Measurements from ENCODE around the gene EEFSEC.

Gene EEFSEC

DNA sequence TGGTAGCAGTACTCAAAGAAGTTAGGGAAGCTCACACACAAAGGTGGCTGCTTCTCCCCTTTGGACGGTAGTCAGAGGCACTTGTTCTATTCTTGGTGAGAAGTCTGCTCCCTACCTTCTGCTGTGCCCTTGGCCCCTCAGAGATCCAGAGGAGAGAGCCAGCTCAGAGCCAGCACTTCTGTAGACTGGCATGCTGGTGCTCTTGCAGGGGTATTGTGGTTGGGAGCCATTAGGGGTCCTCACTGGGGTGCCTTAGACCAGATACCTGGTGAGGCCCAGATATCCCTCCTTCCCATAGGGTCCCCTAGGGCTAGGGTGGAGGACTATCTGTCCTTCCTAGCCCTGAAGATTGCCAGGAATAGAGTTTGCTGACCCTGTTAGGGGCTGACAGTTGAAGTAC, 140.6 kb downstream of the EEFSEC start:
- Histone ChIP-seq H3K4me1 (ENCODE audit: control insufficient read depth, insufficient read depth, low read length, unreplicated experiment) (no peaks in the 10 kb centered on the region), H3K79me2 (ENCODE audit: control insufficient read depth, insufficient read depth, low read length, unreplicated experiment) (no peaks in the 10 kb centered on the region), H3K4me3 (ENCODE audit: low read depth, low read length) (no peak overlapping the region), H3K36me3 (ENCODE audit: insufficient read depth, low read length) (no peaks in the 10 kb centered on the region), H2AFZ (ENCODE audit: low read length, unreplicated experiment) (no peak overlapping the region), H3K27ac (ENCODE audit: low read depth, low read length) (no peak overlapping the region), H3K27me3 (ENCODE audit: insufficient read depth, low read length) (no peaks in the 10 kb centered on the region)

DNA sequence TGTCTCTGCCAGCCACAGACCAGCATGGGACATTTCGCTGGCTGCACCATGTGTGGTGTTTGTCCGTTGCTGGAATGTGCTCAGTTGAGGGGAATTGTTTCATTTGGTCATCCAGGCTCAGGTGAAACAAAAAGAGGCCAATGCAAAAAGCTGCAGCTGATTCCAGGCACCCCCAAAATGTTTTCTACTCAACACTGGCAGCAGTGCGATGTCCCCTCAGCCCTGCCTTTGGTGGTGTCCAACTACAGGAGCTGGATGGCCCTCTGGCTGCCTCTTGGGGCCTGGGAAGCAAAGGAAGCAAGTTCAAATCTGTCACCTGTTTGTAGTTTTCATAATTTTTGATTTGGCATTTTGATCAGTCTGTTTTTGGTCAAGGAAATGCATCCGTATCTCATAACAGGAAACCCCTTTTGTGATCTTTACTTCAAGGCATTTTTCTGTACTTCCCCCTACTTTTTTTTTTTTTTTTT, 141.8 kb downstream of the EEFSEC start:
- Histone ChIP-seq H3K4me1 (ENCODE audit: control insufficient read depth, insufficient read depth, low read length, unreplicated experiment) (no peaks in the 10 kb centered on the region), H3K4me3 (ENCODE audit: low read depth, low read length) (no peak overlapping the region), H3K36me3 (ENCODE audit: insufficient read depth, low read length) (no peaks in the 10 kb centered on the region), H3K27me3 (ENCODE audit: insufficient read depth, low read length) (no peaks in the 10 kb centered on the region), H2AFZ (ENCODE audit: low read length, unreplicated experiment) (no peak overlapping the region), H3K27ac (ENCODE audit: low read depth, low read length) (no peak overlapping the region), H3K79me2 (ENCODE audit: control insufficient read depth, insufficient read depth, low read length, unreplicated experiment) (no peaks in the 10 kb centered on the region)

DNA sequence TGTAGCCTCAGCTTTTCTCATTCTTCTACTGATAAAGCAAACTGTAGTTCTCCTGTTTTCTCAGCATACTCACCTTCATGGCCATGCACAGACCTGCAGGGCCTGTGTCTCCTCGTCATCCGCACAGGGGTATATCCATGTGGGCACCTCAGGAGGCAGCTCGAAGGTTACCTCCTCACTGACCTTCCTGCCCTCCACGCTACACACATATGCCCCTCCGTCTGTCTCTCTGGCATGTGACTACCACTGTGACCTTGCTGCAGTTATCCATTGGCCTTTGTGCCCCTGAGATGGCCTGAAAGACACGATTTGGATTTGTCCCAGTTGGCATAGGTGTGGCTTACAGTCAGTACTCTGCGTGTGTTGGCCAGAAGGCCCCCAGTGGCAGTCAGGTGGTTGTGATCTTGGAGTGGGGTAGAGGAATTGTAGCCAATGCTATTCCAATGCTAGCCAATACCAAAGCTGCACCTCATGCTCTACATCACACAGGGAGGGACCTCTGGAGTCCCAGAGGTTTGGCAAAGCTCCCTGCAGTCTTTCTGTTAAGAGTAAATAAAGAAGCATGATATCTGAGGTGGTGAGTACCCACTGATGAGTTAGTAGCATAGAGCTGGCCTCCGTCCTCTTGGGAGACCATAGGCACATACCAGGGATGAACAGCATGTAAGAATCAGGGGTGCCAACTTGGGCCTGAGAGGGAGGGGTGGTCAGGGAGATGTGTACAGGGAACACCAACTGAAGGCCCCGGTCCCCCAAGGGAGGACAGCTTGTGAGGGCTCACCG, 143.4 kb downstream of the EEFSEC start:
- H2AFZ ChIP-seq (ENCODE audit: low read length, unreplicated experiment) = no peak overlapping the region
- no peak overlapping the region for H3K27ac ChIP-seq (ENCODE audit: low read depth, low read length)
- H3K4me1 ChIP-seq (ENCODE audit: control insufficient read depth, insufficient read depth, low read length, unreplicated experiment) = no peaks in the 10 kb centered on the region
- H3K79me2 ChIP-seq (ENCODE audit: control insufficient read depth, insufficient read depth, low read length, unreplicated experiment) = no peaks in the 10 kb centered on the region
- no peaks in the 10 kb centered on the region for H3K36me3 ChIP-seq (ENCODE audit: insufficient read depth, low read length)
- H3K27me3 ChIP-seq (ENCODE audit: insufficient read depth, low read length) = no peaks in the 10 kb centered on the region
- no peak overlapping the region for H3K4me3 ChIP-seq (ENCODE audit: low read depth, low read length)

- Histone ChIP-seq H3K4me3 (ENCODE audit: low read depth, low read length) (no peak overlapping the region), H2AFZ (ENCODE audit: low read length, unreplicated experiment) (no peak overlapping the region), H3K79me2 (ENCODE audit: control insufficient read depth, insufficient read depth, low read length, unreplicated experiment) (no peaks in the 10 kb centered on the region), H3K36me3 (ENCODE audit: insufficient read depth, low read length) (no peaks in the 10 kb centered on the region), H3K27me3 (ENCODE audit: insufficient read depth, low read length) (no peaks in the 10 kb centered on the region), H3K4me1 (ENCODE audit: control insufficient read depth, insufficient read depth, low read length, unreplicated experiment) (no peaks in the 10 kb centered on the region), H3K27ac (ENCODE audit: low read depth, low read length) (no peak overlapping the region)
Measured at GRCh38 chr3:128297401-128298138, 144.3 kb downstream of the EEFSEC start.

DNA sequence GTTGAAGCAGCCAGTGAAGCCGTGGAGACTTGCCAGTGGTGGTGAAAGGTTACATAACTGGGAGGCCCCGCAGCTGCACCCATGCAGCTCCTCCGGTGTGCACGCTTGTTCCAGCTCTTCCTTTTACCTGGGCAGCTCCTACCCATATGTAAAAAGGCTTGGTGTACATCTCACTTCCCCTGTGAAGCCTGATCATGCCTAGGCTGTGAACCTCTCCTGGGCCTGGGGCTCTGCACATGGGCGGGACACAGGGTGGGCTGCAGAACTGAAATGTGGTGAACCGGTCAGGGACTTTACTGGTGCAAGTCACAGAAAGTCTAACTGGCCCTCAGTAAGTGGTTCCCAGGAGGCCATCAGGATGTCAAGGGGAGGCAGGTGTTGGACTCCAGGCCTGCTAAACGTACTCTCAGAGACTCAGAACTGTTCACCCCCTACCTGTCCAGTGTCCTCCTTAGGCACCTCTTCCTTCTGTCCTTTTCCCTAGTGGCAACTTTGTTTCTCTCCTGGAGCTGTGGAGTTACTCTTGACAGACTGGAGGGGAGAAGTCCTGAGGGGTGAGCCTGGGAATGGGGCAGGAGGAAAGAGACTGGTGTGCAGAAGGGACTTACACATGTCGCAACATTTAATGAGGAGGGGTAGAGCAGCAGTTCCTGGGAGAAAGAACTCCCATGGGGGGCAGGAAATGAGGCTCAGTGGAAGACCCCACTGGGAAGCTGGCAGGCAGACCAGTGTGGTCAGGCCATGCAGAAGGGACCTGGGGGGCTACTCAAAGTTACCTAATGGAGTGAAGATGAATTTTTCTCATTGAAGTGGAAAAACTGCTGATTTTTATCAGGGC, 148.1 kb downstream of the EEFSEC start:
- H3K79me2 ChIP-seq (ENCODE audit: control insufficient read depth, insufficient read depth, low read length, unreplicated experiment) = no peaks in the 10 kb centered on the region
- no peaks in the 10 kb centered on the region for H3K4me1 ChIP-seq (ENCODE audit: control insufficient read depth, insufficient read depth, low read length, unreplicated experiment)
- no peaks in the 10 kb centered on the region for H3K36me3 ChIP-seq (ENCODE audit: insufficient read depth, low read length)
- no peak overlapping the region for H2AFZ ChIP-seq (ENCODE audit: low read length, unreplicated experiment)
- H3K27me3 ChIP-seq (ENCODE audit: insufficient read depth, low read length) = no peaks in the 10 kb centered on the region
- H3K27ac ChIP-seq (ENCODE audit: low read depth, low read length) = no peak overlapping the region
- H3K4me3 ChIP-seq (ENCODE audit: low read depth, low read length) = no peak overlapping the region

DNA sequence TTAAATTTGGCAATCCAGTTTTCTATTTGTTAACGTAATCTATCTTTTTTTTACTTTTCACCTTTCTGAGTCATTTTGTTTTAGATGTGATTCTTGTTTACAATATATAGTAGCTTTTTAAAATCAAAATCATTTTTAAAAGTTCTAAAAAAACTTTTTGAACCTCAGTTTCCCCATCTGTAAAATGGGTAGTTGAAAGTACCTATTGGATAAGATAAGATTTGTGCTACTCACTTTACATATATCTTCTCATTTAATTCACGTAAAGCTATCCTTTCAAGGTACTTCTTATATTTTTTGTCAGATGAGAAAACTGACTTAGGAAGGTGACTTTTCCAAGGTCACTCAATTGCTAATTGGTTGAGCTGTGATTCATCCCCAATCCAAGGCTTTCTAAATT, 153.2 kb downstream of the EEFSEC start:
- Histone ChIP-seq H3K27ac (ENCODE audit: low read depth, low read length) (no peak overlapping the region), H3K4me3 (ENCODE audit: low read depth, low read length) (no peak overlapping the region)

DNA sequence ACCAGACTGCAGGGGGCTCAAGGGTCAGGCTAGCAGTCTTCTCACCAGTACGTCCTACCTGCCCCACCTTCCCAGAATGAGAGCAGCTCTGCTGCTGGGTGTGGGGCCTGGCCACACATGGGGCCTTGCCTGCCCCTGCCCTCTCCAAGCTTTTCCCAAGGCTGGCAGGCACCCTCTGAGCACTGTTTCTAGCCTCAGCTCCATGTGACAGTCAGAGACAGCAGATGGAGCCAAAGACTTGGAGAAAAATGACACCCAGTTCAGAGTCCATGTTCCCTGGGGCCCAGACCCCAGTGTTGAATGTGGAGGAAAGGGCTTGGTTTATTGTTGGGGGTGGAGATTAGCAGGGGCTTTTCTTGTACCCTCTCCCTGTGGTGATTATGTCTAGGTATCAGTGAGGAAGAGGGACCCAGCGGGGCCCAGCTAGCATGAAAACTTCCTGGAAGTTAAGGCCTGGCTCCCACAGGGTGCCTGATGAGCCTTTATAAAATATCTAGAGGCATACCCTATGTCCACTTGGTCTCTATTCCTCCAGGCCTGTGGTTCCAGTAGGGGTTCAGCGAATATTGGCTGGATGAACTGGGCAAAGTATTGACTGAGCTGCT, 153.8 kb downstream of the EEFSEC start:
- Histone ChIP-seq H2AFZ (ENCODE audit: low read length, unreplicated experiment) (no peak overlapping the region), H3K36me3 (ENCODE audit: insufficient read depth, low read length) (no peaks in the 10 kb centered on the region), H3K79me2 (ENCODE audit: control insufficient read depth, insufficient read depth, low read length, unreplicated experiment) (no peaks in the 10 kb centered on the region), H3K4me1 (ENCODE audit: control insufficient read depth, insufficient read depth, low read length, unreplicated experiment) (no peaks in the 10 kb centered on the region), H3K27me3 (ENCODE audit: insufficient read depth, low read length) (no peaks in the 10 kb centered on the region), H3K4me3 (ENCODE audit: low read depth, low read length) (no peak overlapping the region), H3K27ac (ENCODE audit: low read depth, low read length) (no peak overlapping the region)

More for the DNA sequence above, 153.2 kb downstream of the EEFSEC start:
- H3K27me3 ChIP-seq (ENCODE audit: insufficient read depth, low read length) = no peaks in the 10 kb centered on the region
- no peaks in the 10 kb centered on the region for H3K36me3 ChIP-seq (ENCODE audit: insufficient read depth, low read length)
- H3K79me2 ChIP-seq (ENCODE audit: control insufficient read depth, insufficient read depth, low read length, unreplicated experiment) = no peaks in the 10 kb centered on the region
- no peaks in the 10 kb centered on the region for H3K4me1 ChIP-seq (ENCODE audit: control insufficient read depth, insufficient read depth, low read length, unreplicated experiment)
- no peak overlapping the region for H2AFZ ChIP-seq (ENCODE audit: low read length, unreplicated experiment)

DNA sequence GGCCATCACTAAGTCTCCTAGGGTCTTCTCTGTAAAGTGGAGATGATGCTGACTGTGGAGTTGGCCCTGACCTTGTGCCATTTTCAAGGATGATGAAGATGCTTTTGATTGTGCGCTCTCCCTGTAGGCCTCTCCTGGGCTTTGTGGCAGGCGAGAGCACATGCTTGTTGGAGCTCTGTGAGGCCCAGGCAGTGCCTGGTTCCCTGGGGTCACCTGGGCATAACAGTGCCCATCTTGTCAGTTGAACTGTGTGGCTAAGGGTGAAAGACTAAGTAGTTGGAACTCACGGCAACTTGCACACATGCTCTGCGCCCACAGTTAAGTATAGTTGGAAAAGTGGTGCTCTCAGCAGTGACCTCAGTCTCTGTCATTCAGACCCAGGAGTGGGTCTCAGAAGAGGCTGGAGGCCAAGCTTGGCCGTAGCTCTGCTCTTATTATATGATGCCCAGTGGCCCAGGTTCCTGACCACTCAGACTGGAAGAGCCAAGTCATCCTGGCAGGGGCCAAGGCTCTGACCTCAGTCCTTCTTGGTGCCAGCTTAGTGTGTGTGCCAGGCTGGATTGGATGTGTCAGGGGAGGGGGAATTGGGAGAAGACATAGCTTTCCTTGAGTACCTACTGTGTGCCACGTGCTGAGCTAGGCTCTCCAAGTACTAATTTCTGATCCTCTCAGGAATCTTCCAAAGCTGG, 154.6 kb downstream of the EEFSEC start:
- Histone ChIP-seq H3K4me1 (ENCODE audit: control insufficient read depth, insufficient read depth, low read length, unreplicated experiment) (no peaks in the 10 kb centered on the region), H3K27me3 (ENCODE audit: insufficient read depth, low read length) (no peaks in the 10 kb centered on the region), H3K36me3 (ENCODE audit: insufficient read depth, low read length) (no peaks in the 10 kb centered on the region), H2AFZ (ENCODE audit: low read length, unreplicated experiment) (no peak overlapping the region), H3K27ac (ENCODE audit: low read depth, low read length) (no peak overlapping the region), H3K4me3 (ENCODE audit: low read depth, low read length) (no peak overlapping the region), H3K79me2 (ENCODE audit: control insufficient read depth, insufficient read depth, low read length, unreplicated experiment) (no peaks in the 10 kb centered on the region)

- no peak overlapping the region for H3K27ac ChIP-seq (ENCODE audit: low read depth, low read length)
- no peaks in the 10 kb centered on the region for H3K27me3 ChIP-seq (ENCODE audit: insufficient read depth, low read length)
- H3K79me2 ChIP-seq (ENCODE audit: control insufficient read depth, insufficient read depth, low read length, unreplicated experiment) = no peaks in the 10 kb centered on the region
- no peak overlapping the region for H3K4me3 ChIP-seq (ENCODE audit: low read depth, low read length)
- H3K4me1 ChIP-seq (ENCODE audit: control insufficient read depth, insufficient read depth, low read length, unreplicated experiment) = no peaks in the 10 kb centered on the region
- no peaks in the 10 kb centered on the region for H3K36me3 ChIP-seq (ENCODE audit: insufficient read depth, low read length)
- H2AFZ ChIP-seq (ENCODE audit: low read length, unreplicated experiment) = no peak overlapping the region
Measured at GRCh38 chr3:128309026-128309425, 155.7 kb downstream of the EEFSEC start.

Measured in ACC112 (cell line).